NT2/D1 (cell line): Measurements from ENCODE around the gene KCNH1.

Experiments
- DNase-seq: peaks from one replicate; pipeline ENCODE4 v3.0.0-alpha.2; 2011; ENCODE audit warnings: low read depth, low spot score
- H3K27me3 ChIP-seq: 2 replicates; pipeline ENCODE4 v1.6.0; 2011; ENCODE audit warnings: mild to moderate bottlenecking; ENCODE audit not compliant: insufficient read length, insufficient read depth
- H3K36me3 ChIP-seq: 2 replicates; pipeline ENCODE4 v1.6.1; 2011; ENCODE audit warnings: mild to moderate bottlenecking, low read length, mixed read lengths; ENCODE audit not compliant: insufficient read depth, insufficient read length
- H3K4me1 ChIP-seq: 2 replicates; pipeline ENCODE4 v1.5.1; 2011; ENCODE audit not compliant: insufficient read depth, insufficient read length
- H3K4me3 ChIP-seq: 2 replicates; pipeline ENCODE4 v1.5.1; 2011; ENCODE audit warnings: low read depth; ENCODE audit not compliant: insufficient read length
- H3K9ac ChIP-seq: 2 replicates; pipeline ENCODE4 v1.6.0; 2011; ENCODE audit warnings: low read depth; ENCODE audit not compliant: insufficient read length
- H3K9me3 ChIP-seq: 2 replicates; pipeline ENCODE4 v1.5.1; 2011; ENCODE audit warnings: mild to moderate bottlenecking, low read length; ENCODE audit not compliant: insufficient read depth
- SUZ12 ChIP-seq: IDR thresholded peaks from 2 replicates; pipeline ENCODE4 v1.6.1; 2011; ENCODE audit not compliant: insufficient read length, insufficient read depth; ENCODE audit errors: extremely low read depth
- YY1 ChIP-seq: IDR thresholded peaks from 2 replicates; pipeline ENCODE4 v1.6.1; 2011; ENCODE audit not compliant: insufficient read length, insufficient read depth
- ZNF274 ChIP-seq: IDR thresholded peaks from 2 replicates; pipeline ENCODE4 v1.6.1; 2011; ENCODE audit warnings: mild to moderate bottlenecking, low read depth, low read length

The KCNH1 gene

DNA sequence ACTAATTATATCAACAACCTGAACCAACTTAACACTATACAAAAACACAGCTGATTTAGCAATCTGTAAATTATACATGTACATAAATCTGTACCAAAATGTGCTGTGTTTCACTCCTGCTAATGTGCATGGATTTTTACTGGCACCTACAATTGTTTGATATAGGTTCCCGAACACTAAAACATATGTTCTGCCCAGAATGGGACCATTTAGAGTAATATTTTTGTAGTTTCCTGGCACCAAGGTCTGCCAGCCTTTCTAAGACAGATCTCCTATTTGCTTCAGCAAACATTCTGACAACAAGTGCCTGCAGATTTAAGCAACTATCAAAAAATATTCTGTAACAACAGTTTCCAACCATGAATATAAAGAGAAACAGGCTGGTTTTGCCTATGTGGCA, 4.2 kb downstream of the KCNH1 start:
- Histone ChIP-seq H3K9me3 (no peaks in the 10 kb centered on the region), H3K4me1 (no peaks in the 10 kb centered on the region), H3K4me3 (no peak overlapping the region), H3K9ac (no peak overlapping the region), H3K36me3 (no peaks in the 10 kb centered on the region), H3K27me3 (peaks cover 20% of the 10 kb centered on the region)
- no peak for TF ChIP-seq YY1
- no peak for TF ChIP-seq SUZ12
- no peak for TF ChIP-seq ZNF274
- no peak for DNase-seq

DNA sequence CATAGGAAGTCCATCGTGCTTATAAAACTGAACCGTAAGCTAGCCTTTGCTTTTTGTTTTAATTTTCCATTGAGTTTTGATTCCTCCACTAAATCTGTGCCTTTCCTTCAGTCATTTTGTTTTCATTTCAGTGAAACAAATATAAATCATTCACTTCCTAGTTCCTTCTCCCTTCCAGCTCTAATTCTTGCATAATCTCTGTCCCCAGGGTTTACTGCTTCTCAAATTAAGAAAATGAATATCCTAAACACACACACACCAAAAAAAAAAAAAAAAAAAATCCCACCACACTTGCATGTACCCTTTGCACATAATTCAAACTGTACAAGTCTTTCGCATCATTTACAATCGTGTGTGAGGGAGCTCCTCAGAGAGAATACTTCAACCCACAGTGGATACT, 6.8 kb downstream of the KCNH1 start:
- no peak overlapping the region for H3K9ac ChIP-seq

GRCh38 chr1:211126622-211127021, 7.3 kb downstream of the KCNH1 start:
- H3K9me3 ChIP-seq, result no peaks in the 10 kb centered on the region
- H3K36me3 ChIP-seq, result no peaks in the 10 kb centered on the region
- H3K4me3 ChIP-seq, result no peak overlapping the region
- TF ChIP-seq YY1 (no peak), ZNF274 (no peak), SUZ12 (no peak)
- H3K4me1 ChIP-seq, result no peaks in the 10 kb centered on the region
- no peak overlapping the region for H3K9ac ChIP-seq
- no peaks in the 10 kb centered on the region for H3K27me3 ChIP-seq
- DNase-seq, result no peak

More for the DNA sequence above, 6.8 kb downstream of the KCNH1 start:
- TF ChIP-seq ZNF274 (no peak), YY1 (no peak), SUZ12 (no peak)
- H3K4me1 ChIP-seq, result no peaks in the 10 kb centered on the region
- no peak for DNase-seq
- H3K4me3 ChIP-seq, result no peak overlapping the region
- no peaks in the 10 kb centered on the region for H3K9me3 ChIP-seq
- H3K36me3 ChIP-seq, result no peaks in the 10 kb centered on the region
- peaks cover 5% of the 10 kb centered on the region for H3K27me3 ChIP-seq

DNA sequence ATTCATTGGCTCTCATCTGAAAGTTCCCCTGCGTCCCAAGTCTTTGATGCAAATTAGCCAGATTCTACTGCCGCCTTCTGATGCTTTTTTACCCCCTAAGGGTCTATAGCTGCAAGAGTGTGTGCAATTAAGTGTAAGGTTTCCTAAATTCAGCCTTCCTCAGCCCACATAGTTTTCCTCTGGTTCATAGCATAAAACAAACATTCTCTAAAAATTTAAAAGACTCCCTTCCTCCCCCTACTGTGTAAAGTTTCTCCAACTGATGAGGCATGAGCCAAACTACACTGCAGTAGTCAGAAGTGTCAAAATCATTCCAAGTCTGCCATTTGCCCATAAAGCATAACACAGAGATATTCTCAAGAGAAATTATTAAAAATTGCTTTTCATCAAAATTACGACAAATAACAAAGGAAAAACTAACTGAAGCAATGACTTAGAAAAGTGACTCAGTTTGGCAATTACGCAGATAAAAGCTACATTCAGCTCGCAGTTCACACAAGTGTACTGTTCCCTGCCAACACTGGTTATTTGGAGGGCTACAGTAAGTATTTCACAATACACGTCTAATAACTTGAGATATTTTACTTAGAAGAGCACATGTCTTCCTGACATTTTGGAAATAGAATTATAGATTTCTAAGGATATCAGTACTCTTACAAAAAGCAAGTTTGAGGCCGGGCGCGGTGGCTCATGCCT, 15.4 kb downstream of the KCNH1 start:
- H3K4me1 ChIP-seq, result no peaks in the 10 kb centered on the region
- DNase-seq, result no peak

DNA sequence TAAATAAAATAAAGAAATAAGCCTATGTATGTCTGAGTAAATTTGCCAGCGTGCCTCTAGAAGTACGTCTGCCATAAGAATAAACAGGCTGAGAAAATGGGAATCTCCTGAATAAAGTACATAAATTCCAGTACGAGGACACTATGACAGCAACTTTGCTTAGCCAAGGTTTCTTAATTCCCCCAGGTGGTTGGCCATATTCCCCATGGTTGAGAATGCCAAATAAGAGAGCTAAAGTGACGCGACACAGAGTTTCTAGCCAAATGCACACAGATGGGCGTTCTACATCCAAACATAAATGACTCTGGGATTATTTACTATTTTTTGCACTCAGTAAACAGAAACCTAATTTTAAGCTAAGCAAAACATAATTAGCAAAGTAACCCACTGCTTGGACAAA, 19.5 kb downstream of the KCNH1 start:
- H3K4me1 ChIP-seq, result no peaks in the 10 kb centered on the region
- no peaks in the 10 kb centered on the region for H3K27me3 ChIP-seq
- no peak overlapping the region for H3K9ac ChIP-seq
- H3K4me3 ChIP-seq, result no peak overlapping the region
- DNase-seq, result no peak
- TF ChIP-seq YY1 (no peak), SUZ12 (no peak), ZNF274 (no peak)
- no peaks in the 10 kb centered on the region for H3K36me3 ChIP-seq
- H3K9me3 ChIP-seq, result no peaks in the 10 kb centered on the region; the same call in 1 of the 2 replicates

More for the DNA sequence above, 15.4 kb downstream of the KCNH1 start:
- Histone ChIP-seq H3K4me3 (no peak overlapping the region), H3K9ac (no peak overlapping the region), H3K27me3 (no peaks in the 10 kb centered on the region), H3K36me3 (no peaks in the 10 kb centered on the region), H3K9me3 (no peaks in the 10 kb centered on the region)
- no peak for TF ChIP-seq YY1
- no peak for TF ChIP-seq SUZ12
- TF ChIP-seq ZNF274, result no peak

DNA sequence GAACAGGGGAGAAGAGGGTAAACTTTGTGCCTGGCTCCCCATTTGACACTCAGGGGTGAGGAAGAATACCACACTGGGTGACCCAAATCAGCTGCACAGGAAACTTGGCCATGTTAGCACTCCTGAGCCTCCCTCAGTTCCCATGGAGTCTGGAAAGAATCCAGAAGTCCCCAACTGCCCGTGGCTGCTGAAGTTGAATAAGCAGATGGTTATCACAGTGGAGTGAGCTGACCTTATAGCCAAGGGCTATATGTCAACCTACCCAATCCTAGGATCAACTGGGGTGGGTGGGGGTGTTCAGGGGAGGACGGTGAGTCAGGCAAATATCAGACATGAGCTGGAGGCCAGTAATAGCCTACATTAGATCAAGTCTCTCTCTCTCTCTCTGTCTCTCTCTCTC, 20.4 kb downstream of the KCNH1 start:
- H3K9me3 ChIP-seq, result no peaks in the 10 kb centered on the region; the same call in 1 of the 2 replicates
- H3K27me3 ChIP-seq, result no peaks in the 10 kb centered on the region
- TF ChIP-seq YY1, result no peak
- no peak for TF ChIP-seq ZNF274
- no peak for TF ChIP-seq SUZ12
- no peak overlapping the region for H3K9ac ChIP-seq
- no peak overlapping the region for H3K4me3 ChIP-seq
- no peaks in the 10 kb centered on the region for H3K4me1 ChIP-seq
- no peaks in the 10 kb centered on the region for H3K36me3 ChIP-seq
- no peak for DNase-seq

DNA sequence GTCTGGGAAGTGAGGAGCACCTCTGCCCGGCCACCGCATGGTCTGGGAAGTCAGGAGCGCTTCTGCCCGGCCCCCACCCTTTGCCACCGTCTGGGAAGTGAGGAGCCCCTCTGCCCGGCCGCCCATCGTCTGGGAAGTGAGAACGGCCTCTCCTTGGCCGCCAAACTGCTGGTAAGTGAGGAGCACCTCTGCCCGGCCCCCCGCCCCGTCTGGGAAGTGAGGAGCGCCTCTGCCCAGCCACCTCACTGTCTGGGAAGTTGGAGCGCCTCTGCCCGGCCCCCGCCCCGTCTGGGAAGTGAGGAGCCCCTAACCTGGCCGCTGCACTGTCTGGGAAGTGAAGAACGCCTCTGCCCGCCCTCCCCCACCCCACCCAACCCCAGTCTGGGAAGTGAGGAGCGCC, 22.6 kb downstream of the KCNH1 start:
- no peaks in the 10 kb centered on the region for H3K4me1 ChIP-seq
- H3K4me3 ChIP-seq, result no peak overlapping the region
- TF ChIP-seq YY1 (no peak), SUZ12 (no peak), ZNF274 (no peak)
- H3K36me3 ChIP-seq, result no peaks in the 10 kb centered on the region
- H3K9me3 ChIP-seq, result no peaks in the 10 kb centered on the region; the same call in 1 of the 2 replicates
- no peak overlapping the region for H3K9ac ChIP-seq
- DNase-seq, result no peak
- H3K27me3 ChIP-seq, result no peaks in the 10 kb centered on the region
